HepG2 (cell line): ENCODE measurements around the gene ZMIZ1. TPM values are rescaled to one million over a fixed set of nuclear protein-coding genes. Genes with fewer than 3 reads are reported as not detected.

Experiments used
- CBX1 ChIP-seq: IDR thresholded peaks from one replicate; pipeline ENCODE4 v1.6.1; 2016; ENCODE audit warnings: antibody characterized with exemption, low read depth
- IKZF5 ChIP-seq: IDR thresholded peaks from 2 replicates; pipeline ENCODE4 v1.6.1; 2018; ENCODE audit warnings: missing genetic modification reagents, mild to moderate bottlenecking, missing compliant biosample characterization
- KDM1A ChIP-seq: IDR thresholded peaks from 2 replicates; pipeline ENCODE4 v1.6.1; 2016; ENCODE audit warnings: missing compliant biosample characterization
- SOX13 ChIP-seq, 3 experiments: fragments of 450-650 bp in 1 of 3; sonication (generic) in 1 of 3; formaldehyde crosslinking in 1 of 3; IDR thresholded peaks in 2 of 3; conservative IDR thresholded peaks in 1 of 3; 2 replicates each; pipeline versions ENCODE4 v1.5.0 to v1.6.1; 2016 to 2020; ENCODE audit warnings: antibody characterized with exemption in 1 of 3, mild to moderate bottlenecking in 1 of 3, missing compliant biosample characterization in 1 of 3, missing genetic modification reagents in 1 of 3, moderate library complexity in 1 of 3
- STAT5B ChIP-seq: sonication (generic); formaldehyde crosslinking; IDR thresholded peaks from 2 replicates; pipeline ENCODE4 v1.4.0; 2020; ENCODE audit warnings: missing genetic modification reagents
- STAT6 ChIP-seq: sonication (generic); formaldehyde crosslinking; IDR thresholded peaks from 2 replicates; pipeline ENCODE4 v1.4.0; 2020; ENCODE audit warnings: missing genetic modification reagents, mild to moderate bottlenecking, borderline replicate concordance
- ZBTB7B ChIP-seq: sonication (generic); formaldehyde crosslinking; IDR thresholded peaks from 2 replicates; pipeline ENCODE4 v1.4.0; 2020; ENCODE audit warnings: missing genetic modification reagents
- ZNF337 ChIP-seq: sonication (generic); formaldehyde crosslinking; IDR thresholded peaks from 2 replicates; pipeline ENCODE4 v1.5.1; 2020; ENCODE audit warnings: missing genetic modification reagents, low read depth, mild to moderate bottlenecking, borderline replicate concordance
- polyA plus RNA-seq, 8 experiments: library from polyadenylated mRNA; depleted of rRNA in 3 of 8; stranded (reverse) in 7 of 8; unstranded in 1 of 8; fragments of >200 nt; fragmentation: Illumina TruSeq in 4 of 8; extraction: Trizol in 4 of 8; gene quantifications; 2 replicates each; pipeline versions ENCODE4 v1.2.1 to v1.2.3, GENCODE V29; 2011 to 2016; ENCODE audit warnings: low read depth in 4 of 8, missing spikeins in 1 of 8, mixed read lengths in 1 of 8; ENCODE audit not compliant: insufficient read depth in 1 of 8
- total RNA-seq, 5 experiments: library from RNA; depleted of rRNA; stranded (reverse); fragments of >200 nt; fragmentation: Illumina TruSeq; extraction: Trizol; gene quantifications; 2 replicates each; pipeline ENCODE4 v1.2.3, GENCODE V29; 2016; ENCODE audit warnings: low read depth in 1 of 5
- TF ChIP-seq, protein P1 (sequence below): sonication (generic); formaldehyde crosslinking; IDR thresholded peaks from 2 replicates; pipeline ENCODE4 v1.5.1; 2020; ENCODE audit warnings: mild to moderate bottlenecking, missing genetic modification reagents, borderline replicate concordance
- TF ChIP-seq, protein P2 (sequence below): sonication (generic); formaldehyde crosslinking; conservative IDR thresholded peaks from 2 replicates; pipeline ENCODE4 v1.4.0; 2020; ENCODE audit warnings: mild to moderate bottlenecking, missing genetic modification reagents, moderate library complexity

The ZMIZ1 gene
- total and polyA plus RNA-seq, 2 of the 13 experiments (the other 11 are each of a cell fraction or from before 2014, with no cell fraction given): 5.3 to 10.2 TPM

DNA sequence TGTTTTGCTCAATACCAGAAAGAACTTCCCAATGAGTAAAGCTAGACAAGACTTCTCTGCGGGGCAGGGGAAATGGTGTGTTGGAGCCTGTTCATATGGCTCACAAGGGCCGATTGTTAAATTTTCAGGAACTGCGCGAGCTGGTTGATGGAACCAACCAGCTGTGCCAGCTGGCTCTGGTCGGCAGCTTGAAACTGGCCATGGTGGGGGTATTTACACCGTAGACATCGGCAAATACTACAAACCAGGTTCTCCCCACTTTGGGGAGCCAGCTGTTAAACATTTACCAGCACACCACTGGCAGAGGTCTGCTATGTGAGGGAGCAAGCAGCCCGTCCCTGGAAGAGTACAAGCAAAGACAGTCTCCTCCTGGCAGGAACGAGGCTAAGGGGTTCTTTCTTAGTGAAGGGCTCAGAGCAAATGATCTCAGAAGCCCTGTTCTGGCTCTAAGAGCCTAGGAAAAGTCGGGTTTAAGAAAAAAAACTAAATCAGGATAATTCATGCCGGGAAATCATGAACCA, 8.8 kb upstream of the ZMIZ1 start (continued):
- TF ChIP-seq, protein P1, sequence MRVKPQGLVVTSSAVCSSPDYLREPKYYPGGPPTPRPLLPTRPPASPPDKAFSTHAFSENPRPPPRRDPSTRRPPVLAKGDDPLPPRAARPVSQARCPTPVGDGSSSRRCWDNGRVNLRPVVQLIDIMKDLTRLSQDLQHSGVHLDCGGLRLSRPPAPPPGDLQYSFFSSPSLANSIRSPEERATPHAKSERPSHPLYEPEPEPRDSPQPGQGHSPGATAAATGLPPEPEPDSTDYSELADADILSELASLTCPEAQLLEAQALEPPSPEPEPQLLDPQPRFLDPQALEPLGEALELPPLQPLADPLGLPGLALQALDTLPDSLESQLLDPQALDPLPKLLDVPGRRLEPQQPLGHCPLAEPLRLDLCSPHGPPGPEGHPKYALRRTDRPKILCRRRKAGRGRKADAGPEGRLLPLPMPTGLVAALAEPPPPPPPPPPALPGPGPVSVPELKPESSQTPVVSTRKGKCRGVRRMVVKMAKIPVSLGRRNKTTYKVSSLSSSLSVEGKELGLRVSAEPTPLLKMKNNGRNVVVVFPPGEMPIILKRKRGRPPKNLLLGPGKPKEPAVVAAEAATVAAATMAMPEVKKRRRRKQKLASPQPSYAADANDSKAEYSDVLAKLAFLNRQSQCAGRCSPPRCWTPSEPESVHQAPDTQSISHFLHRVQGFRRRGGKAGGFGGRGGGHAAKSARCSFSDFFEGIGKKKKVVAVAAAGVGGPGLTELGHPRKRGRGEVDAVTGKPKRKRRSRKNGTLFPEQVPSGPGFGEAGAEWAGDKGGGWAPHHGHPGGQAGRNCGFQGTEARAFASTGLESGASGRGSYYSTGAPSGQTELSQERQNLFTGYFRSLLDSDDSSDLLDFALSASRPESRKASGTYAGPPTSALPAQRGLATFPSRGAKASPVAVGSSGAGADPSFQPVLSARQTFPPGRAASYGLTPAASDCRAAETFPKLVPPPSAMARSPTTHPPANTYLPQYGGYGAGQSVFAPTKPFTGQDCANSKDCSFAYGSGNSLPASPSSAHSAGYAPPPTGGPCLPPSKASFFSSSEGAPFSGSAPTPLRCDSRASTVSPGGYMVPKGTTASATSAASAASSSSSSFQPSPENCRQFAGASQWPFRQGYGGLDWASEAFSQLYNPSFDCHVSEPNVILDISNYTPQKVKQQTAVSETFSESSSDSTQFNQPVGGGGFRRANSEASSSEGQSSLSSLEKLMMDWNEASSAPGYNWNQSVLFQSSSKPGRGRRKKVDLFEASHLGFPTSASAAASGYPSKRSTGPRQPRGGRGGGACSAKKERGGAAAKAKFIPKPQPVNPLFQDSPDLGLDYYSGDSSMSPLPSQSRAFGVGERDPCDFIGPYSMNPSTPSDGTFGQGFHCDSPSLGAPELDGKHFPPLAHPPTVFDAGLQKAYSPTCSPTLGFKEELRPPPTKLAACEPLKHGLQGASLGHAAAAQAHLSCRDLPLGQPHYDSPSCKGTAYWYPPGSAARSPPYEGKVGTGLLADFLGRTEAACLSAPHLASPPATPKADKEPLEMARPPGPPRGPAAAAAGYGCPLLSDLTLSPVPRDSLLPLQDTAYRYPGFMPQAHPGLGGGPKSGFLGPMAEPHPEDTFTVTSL (CRISPR knock-in tag): no peak
- TF ChIP-seq STAT5B (CRISPR knock-in tag) (no peak), SOX13 (IDR thresholded peaks at IDR 0.05) (no peak), SOX13 (CRISPR knock-in tag; conservative IDR thresholded peaks at IDR 0.05 in 1 of 2, IDR thresholded peaks at IDR 0.05 in 1 of 2) (peak in 1 of 2 experiments; percentile 22; a peak in 1 of 4 replicates), KDM1A (CRISPR knock-in tag) (peak; percentile 98), IKZF5 (CRISPR knock-in tag) (peak; percentile 10; the same call in 1 of the 2 replicates), CBX1 (peak; percentile 82), ZBTB7B (CRISPR knock-in tag) (0 out of 2 replicates have a peak, but pooled peaks have one; percentile 55), STAT6 (CRISPR knock-in tag) (no peak), ZNF337 (no peak; the same call in 1 of the 2 replicates)
- TF ChIP-seq, protein P2, sequence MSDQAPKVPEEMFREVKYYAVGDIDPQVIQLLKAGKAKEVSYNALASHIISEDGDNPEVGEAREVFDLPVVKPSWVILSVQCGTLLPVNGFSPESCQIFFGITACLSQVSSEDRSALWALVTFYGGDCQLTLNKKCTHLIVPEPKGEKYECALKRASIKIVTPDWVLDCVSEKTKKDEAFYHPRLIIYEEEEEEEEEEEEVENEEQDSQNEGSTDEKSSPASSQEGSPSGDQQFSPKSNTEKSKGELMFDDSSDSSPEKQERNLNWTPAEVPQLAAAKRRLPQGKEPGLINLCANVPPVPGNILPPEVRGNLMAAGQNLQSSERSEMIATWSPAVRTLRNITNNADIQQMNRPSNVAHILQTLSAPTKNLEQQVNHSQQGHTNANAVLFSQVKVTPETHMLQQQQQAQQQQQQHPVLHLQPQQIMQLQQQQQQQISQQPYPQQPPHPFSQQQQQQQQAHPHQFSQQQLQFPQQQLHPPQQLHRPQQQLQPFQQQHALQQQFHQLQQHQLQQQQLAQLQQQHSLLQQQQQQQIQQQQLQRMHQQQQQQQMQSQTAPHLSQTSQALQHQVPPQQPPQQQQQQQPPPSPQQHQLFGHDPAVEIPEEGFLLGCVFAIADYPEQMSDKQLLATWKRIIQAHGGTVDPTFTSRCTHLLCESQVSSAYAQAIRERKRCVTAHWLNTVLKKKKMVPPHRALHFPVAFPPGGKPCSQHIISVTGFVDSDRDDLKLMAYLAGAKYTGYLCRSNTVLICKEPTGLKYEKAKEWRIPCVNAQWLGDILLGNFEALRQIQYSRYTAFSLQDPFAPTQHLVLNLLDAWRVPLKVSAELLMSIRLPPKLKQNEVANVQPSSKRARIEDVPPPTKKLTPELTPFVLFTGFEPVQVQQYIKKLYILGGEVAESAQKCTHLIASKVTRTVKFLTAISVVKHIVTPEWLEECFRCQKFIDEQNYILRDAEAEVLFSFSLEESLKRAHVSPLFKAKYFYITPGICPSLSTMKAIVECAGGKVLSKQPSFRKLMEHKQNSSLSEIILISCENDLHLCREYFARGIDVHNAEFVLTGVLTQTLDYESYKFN (CRISPR knock-in tag): peak; percentile 1; the same call in 1 of the 2 replicates
